CD14-positive monocyte (primary cell): Measurements from ENCODE around the gene GJB5. TPM values are rescaled to one million over a fixed set of nuclear protein-coding genes. Genes with fewer than 3 reads are reported as not detected.

Experiments
- DNase-seq, 3 donors: peaks; one replicate each; pipeline ENCODE4 v3.0.0-alpha.2; 2011 to 2022
- H2AFZ ChIP-seq: 2 replicates; pipeline ENCODE4 v1.6.0; 2012; ENCODE audit warnings: mild to moderate bottlenecking, low read depth, low read length, inconsistent platforms; ENCODE audit not compliant: insufficient read depth, poor library complexity, severe bottlenecking
- H3K27ac ChIP-seq, 2 donors: 1 replicate in 1 of 2; 2 replicates in 1 of 2; pipeline ENCODE4 v1.5.1; 2012 to 2013; ENCODE audit warnings: low read length in 2 of 2, control low read depth in 1 of 2, inconsistent platforms in 1 of 2, low read depth in 1 of 2, mild to moderate bottlenecking in 1 of 2
- H3K27me3 ChIP-seq, 2 donors: one replicate each; pipeline versions ENCODE4 v1.6.0 to v1.6.1; 2011 to 2013; ENCODE audit warnings: low read length in 2 of 2; ENCODE audit not compliant: control insufficient read depth in 2 of 2, insufficient read depth in 2 of 2
- H3K36me3 ChIP-seq, 2 donors: replicated peaks in 1 of 2; 1 replicate in 1 of 2; 2 replicates in 1 of 2; pipeline versions ENCODE4 v1.5.1 to v1.6.1; 2012 to 2013; ENCODE audit warnings: low read length in 2 of 2, control low read depth in 1 of 2, inconsistent platforms in 1 of 2, mild to moderate bottlenecking in 1 of 2; ENCODE audit not compliant: insufficient read depth in 2 of 2, control insufficient read depth in 1 of 2
- H3K4me1 ChIP-seq, 2 donors: 1 replicate in 1 of 2; 2 replicates in 1 of 2; pipeline versions ENCODE4 v1.5.1 to v1.6.1; 2012 to 2013; ENCODE audit warnings: low read length in 2 of 2, control low read depth in 1 of 2, inconsistent platforms in 1 of 2, mild to moderate bottlenecking in 1 of 2, moderate library complexity in 1 of 2; ENCODE audit not compliant: insufficient read depth in 2 of 2, control insufficient read depth in 1 of 2
- H3K4me2 ChIP-seq: replicated peaks from 2 replicates; pipeline ENCODE3; 2012; ENCODE audit warnings: low read length, moderate library complexity, mild to moderate bottlenecking; ENCODE audit not compliant: poor library complexity, severe bottlenecking; ENCODE audit errors: extremely low read depth
- H3K4me3 ChIP-seq, 3 experiments: fragments of 200-600 bp in 1 of 3; sonication (generic) in 1 of 3; replicated peaks in 1 of 3; 1 replicate in 2 of 3; 2 replicates in 1 of 3; pipeline ENCODE4 v1.5.1; 2011 to 2013; ENCODE audit warnings: low read length in 3 of 3, mild to moderate bottlenecking in 3 of 3, control low read depth in 2 of 3, low read depth in 2 of 3, inconsistent platforms in 1 of 3, moderate library complexity in 1 of 3
- H3K79me2 ChIP-seq: 2 replicates; pipeline ENCODE4 v1.6.0; 2012; ENCODE audit warnings: mild to moderate bottlenecking, control low read depth, inconsistent platforms, low read length, moderate library complexity; ENCODE audit not compliant: insufficient read depth
- H3K9ac ChIP-seq: 2 replicates; pipeline ENCODE4 v1.6.0; 2017; ENCODE audit warnings: low read length, mild to moderate bottlenecking; ENCODE audit not compliant: insufficient read depth, poor library complexity, severe bottlenecking
- H3K9me3 ChIP-seq, 2 donors: replicated peaks in 1 of 2; 1 replicate in 1 of 2; 2 replicates in 1 of 2; pipeline versions ENCODE4 v1.5.1 to v1.6.1; 2012 to 2013; ENCODE audit warnings: low read length in 2 of 2, control low read depth in 1 of 2; ENCODE audit not compliant: control insufficient read depth in 1 of 2, insufficient read depth in 1 of 2
- H4K20me1 ChIP-seq: 2 replicates; pipeline ENCODE4 v1.6.0; 2012; ENCODE audit warnings: mild to moderate bottlenecking, low read length, control low read depth, moderate library complexity; ENCODE audit not compliant: insufficient read depth
- H3K27ac Mint-ChIP-seq, 7 donors: one replicate each; pipeline ENCODE4 v1.8.0; 2020; ENCODE audit warnings: mild to moderate bottlenecking in 7 of 7, mixed read lengths in 7 of 7, moderate library complexity in 6 of 7, inconsistent platforms in 2 of 7
- H3K27me3 Mint-ChIP-seq, 3 donors: one replicate each; pipeline ENCODE4 v1.8.0; 2021 to 2022; ENCODE audit warnings: low read depth in 3 of 3, mild to moderate bottlenecking in 3 of 3, mixed read lengths in 3 of 3, moderate library complexity in 3 of 3, inconsistent platforms in 1 of 3
- H3K36me3 Mint-ChIP-seq, 2 donors: one replicate each; pipeline ENCODE4 v1.8.0; 2020; ENCODE audit warnings: mixed read lengths in 2 of 2, inconsistent platforms in 1 of 2, mild to moderate bottlenecking in 1 of 2
- H3K4me1 Mint-ChIP-seq: one replicate; pipeline ENCODE4 v1.8.0; 2020; ENCODE audit warnings: mild to moderate bottlenecking, mixed read lengths
- H3K4me3 Mint-ChIP-seq, 2 donors: one replicate each; pipeline ENCODE4 v1.8.0; 2020; ENCODE audit warnings: mild to moderate bottlenecking in 2 of 2, mixed read lengths in 2 of 2, moderate library complexity in 1 of 2
- H3K9me3 Mint-ChIP-seq, 7 donors: one replicate each; pipeline ENCODE4 v1.8.0; 2020 to 2022; ENCODE audit warnings: mixed read lengths in 7 of 7, mild to moderate bottlenecking in 6 of 7, moderate library complexity in 6 of 7, inconsistent platforms in 2 of 7
- WGBS: methylation state at CpG from one replicate; pipeline ENCODE4 v1.1.5; 2013; ENCODE audit warnings: missing lambda C conversion rate; ENCODE audit not compliant: insufficient coverage; 5-methylcytosine and 5-hydroxymethylcytosine counted together
- intact Hi-C, 2 donors: fragments of 100-400 bp; cut with micrococcal nuclease; formaldehyde crosslinking; loops; one replicate each; pipeline versions ENCODE4 v1.15.0 to v1.15.1; 2023
- polyA plus RNA-seq, 3 donors: library from polyadenylated mRNA; depleted of rRNA in 1 of 3; unstranded in 2 of 3; stranded (reverse) in 1 of 3; fragments of 300-500 nt in 2 of 3; fragments of >200 nt in 1 of 3; fragmentation: Illumina TruSeq in 2 of 3; gene quantifications; 1 replicate in 2 of 3; 2 replicates in 1 of 3; pipeline ENCODE4 v1.2.3, GENCODE V29; 2012 to 2021
- TF ChIP-seq, protein P1 (sequence below): fragments of 200-600 bp; IDR thresholded peaks from one replicate; pipeline ENCODE4 v1.8.0; 2022; ENCODE audit warnings: antibody characterized with exemption, mild to moderate bottlenecking

Gene GJB5
- polyA plus RNA-seq, 3 donors, result 0.12 TPM; not detected in 2

- Mint-ChIP-seq H3K27me3 (peaks cover 2 to 10% (median 6%) of the 10 kb centered on the region in 3 donors), H3K36me3 (no peaks in the 10 kb centered on the region), H3K27ac (no peak overlapping the region), H3K4me1 (no peaks in the 10 kb centered on the region), H3K4me3 (no peak overlapping the region), H3K9me3 (no peaks in the 10 kb centered on the region)
- no peaks in the 10 kb centered on the region for H3K9me3 ChIP-seq
- no peaks in the 10 kb centered on the region for H3K27me3 ChIP-seq
- no peak overlapping the region for H3K27ac ChIP-seq
- H3K79me2 ChIP-seq, result no peaks in the 10 kb centered on the region
- no peak overlapping the region for H2AFZ ChIP-seq
- no peaks in the 10 kb centered on the region for H4K20me1 ChIP-seq
- H3K36me3 ChIP-seq, result no peaks in the 10 kb centered on the region
- no peak overlapping the region for H3K4me2 ChIP-seq
- TF ChIP-seq, protein P1, sequence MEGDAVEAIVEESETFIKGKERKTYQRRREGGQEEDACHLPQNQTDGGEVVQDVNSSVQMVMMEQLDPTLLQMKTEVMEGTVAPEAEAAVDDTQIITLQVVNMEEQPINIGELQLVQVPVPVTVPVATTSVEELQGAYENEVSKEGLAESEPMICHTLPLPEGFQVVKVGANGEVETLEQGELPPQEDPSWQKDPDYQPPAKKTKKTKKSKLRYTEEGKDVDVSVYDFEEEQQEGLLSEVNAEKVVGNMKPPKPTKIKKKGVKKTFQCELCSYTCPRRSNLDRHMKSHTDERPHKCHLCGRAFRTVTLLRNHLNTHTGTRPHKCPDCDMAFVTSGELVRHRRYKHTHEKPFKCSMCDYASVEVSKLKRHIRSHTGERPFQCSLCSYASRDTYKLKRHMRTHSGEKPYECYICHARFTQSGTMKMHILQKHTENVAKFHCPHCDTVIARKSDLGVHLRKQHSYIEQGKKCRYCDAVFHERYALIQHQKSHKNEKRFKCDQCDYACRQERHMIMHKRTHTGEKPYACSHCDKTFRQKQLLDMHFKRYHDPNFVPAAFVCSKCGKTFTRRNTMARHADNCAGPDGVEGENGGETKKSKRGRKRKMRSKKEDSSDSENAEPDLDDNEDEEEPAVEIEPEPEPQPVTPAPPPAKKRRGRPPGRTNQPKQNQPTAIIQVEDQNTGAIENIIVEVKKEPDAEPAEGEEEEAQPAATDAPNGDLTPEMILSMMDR, result no peak
- no peak overlapping the region for H3K4me3 ChIP-seq
- 94% methylated on average over 5 of the region's 5 CpGs for WGBS
- no peak overlapping the region for H3K9ac ChIP-seq
- no peak for DNase-seq
- no peaks in the 10 kb centered on the region for H3K4me1 ChIP-seq
- intact Hi-C loops, result no loop called here
Measured at GRCh38 chr1:34750610-34751009, 4.2 kb upstream of the GJB5 start.

DNA sequence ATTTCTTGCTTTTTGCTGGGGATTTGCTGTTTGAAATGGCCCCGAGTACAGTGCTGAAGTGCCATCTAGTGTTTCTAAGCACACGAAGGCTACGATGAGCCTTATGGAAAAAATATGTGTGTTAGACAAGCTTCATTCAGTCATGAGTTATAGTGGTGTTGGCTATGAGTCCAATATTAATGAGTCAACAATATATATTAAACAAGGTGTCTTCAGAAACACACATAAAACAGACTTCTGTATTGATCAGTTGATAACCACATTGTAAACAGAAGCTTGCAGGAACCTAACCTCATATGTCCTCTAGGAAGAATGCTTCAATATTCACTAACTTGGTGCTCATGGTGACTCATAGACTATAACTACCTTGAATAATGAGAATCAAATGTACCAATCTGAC is 1.7 kb upstream of the GJB5 start:
- Mint-ChIP-seq H3K4me1 (no peaks in the 10 kb centered on the region), H3K4me3 (no peak overlapping the region), H3K9me3 (no peaks in the 10 kb centered on the region), H3K36me3 (no peaks in the 10 kb centered on the region), H3K27ac (no peak overlapping the region), H3K27me3 (peaks cover 2 to 9% (median 5%) of the 10 kb centered on the region in 3 donors)
- H3K27ac ChIP-seq, result no peak overlapping the region
- no peak overlapping the region for H3K9ac ChIP-seq
- H3K36me3 ChIP-seq, result no peaks in the 10 kb centered on the region
- no peaks in the 10 kb centered on the region for H3K9me3 ChIP-seq
- H3K4me1 ChIP-seq, result no peaks in the 10 kb centered on the region
- no peaks in the 10 kb centered on the region for H3K79me2 ChIP-seq
- intact Hi-C loops, result no loop called here
- WGBS, result no CpG with 5 or more reads among the region's 3 CpGs
- TF ChIP-seq, protein P1, result no peak
- no peak overlapping the region for H3K4me2 ChIP-seq
- no peaks in the 10 kb centered on the region for H3K27me3 ChIP-seq
- no peak for DNase-seq
- no peak overlapping the region for H2AFZ ChIP-seq
- no peak overlapping the region for H3K4me3 ChIP-seq
- H4K20me1 ChIP-seq, result no peaks in the 10 kb centered on the region
